ENCODE data around the gene STAMBP. TPM values are rescaled to one million over a fixed set of nuclear protein-coding genes. Genes with fewer than 3 reads are reported as not detected.

Gene STAMBP
- total RNA-seq, 4 donors from 2014 or later = 29.0 to 45.0 (median 33.5) TPM

GRCh38 chr2:73812635-73813034 is 16.1 kb upstream of the STAMBP start:
- H3K4me3 ChIP-seq = no peak overlapping the region

GRCh38 chr2:73818296-73818695 is 10.5 kb upstream of the STAMBP start:
- no peaks in the 10 kb centered on the region for H3K36me3 ChIP-seq
- H3K4me1 ChIP-seq = no peaks in the 10 kb centered on the region
- H3K27ac ChIP-seq = no peak overlapping the region
- TF ChIP-seq CTCF (IDR thresholded peaks at IDR 0.05) = no peak
- TF ChIP-seq EP300 (IDR thresholded peaks at IDR 0.05) = no peak
- TF ChIP-seq POLR2AphosphoS5 (IDR thresholded peaks at IDR 0.05) = no peak
- TF ChIP-seq POLR2A (IDR thresholded peaks at IDR 0.05) = no peak
- H3K4me3 ChIP-seq = no peak overlapping the region
- 81% methylated on average over 15 of the region's 18 CpGs for WGBS
- peaks cover 20% of the 10 kb centered on the region for H3K27me3 ChIP-seq
- no peaks in the 10 kb centered on the region for H3K9me3 ChIP-seq
- no peak for DNase-seq (ENCODE audit: low spot score in 2 of 2)

More at GRCh38 chr2:73812635-73813034, 16.1 kb upstream of the STAMBP start:
- no peak overlapping the region for H3K27ac ChIP-seq
- no peak for DNase-seq (ENCODE audit: low spot score in 2 of 2)
- TF ChIP-seq CTCF (IDR thresholded peaks at IDR 0.05) (no peak), POLR2AphosphoS5 (IDR thresholded peaks at IDR 0.05) (no peak), POLR2A (IDR thresholded peaks at IDR 0.05) (no peak), EP300 (IDR thresholded peaks at IDR 0.05) (no peak)
- H3K4me1 ChIP-seq = no peaks in the 10 kb centered on the region
- H3K27me3 ChIP-seq = peaks cover 16% of the 10 kb centered on the region
- no peaks in the 10 kb centered on the region for H3K36me3 ChIP-seq
- no peaks in the 10 kb centered on the region for H3K9me3 ChIP-seq

- Histone ChIP-seq H3K9me3 (no peaks in the 10 kb centered on the region), H3K4me1 (no peaks in the 10 kb centered on the region), H3K4me3 (no peak overlapping the region), H3K27me3 (peaks cover 11% of the 10 kb centered on the region), H3K27ac (no peak overlapping the region), H3K36me3 (no peaks in the 10 kb centered on the region)
- WGBS = 29% methylated on average over 2 of the region's 2 CpGs
- no peak for DNase-seq (ENCODE audit: low spot score in 2 of 2)
- TF ChIP-seq POLR2AphosphoS5 (IDR thresholded peaks at IDR 0.05) (no peak), CTCF (IDR thresholded peaks at IDR 0.05) (no peak), POLR2A (IDR thresholded peaks at IDR 0.05) (no peak), EP300 (IDR thresholded peaks at IDR 0.05) (no peak)
These were observed 7.5 kb upstream of the STAMBP start for GRCh38 chr2:73821227-73821626.

- H3K4me1 ChIP-seq = no peaks in the 10 kb centered on the region
- no peaks in the 10 kb centered on the region for H3K36me3 ChIP-seq
- TF ChIP-seq CTCF (IDR thresholded peaks at IDR 0.05) = no peak
- TF ChIP-seq EP300 (IDR thresholded peaks at IDR 0.05) = no peak
- no peak for TF ChIP-seq POLR2A (IDR thresholded peaks at IDR 0.05)
- no peak for TF ChIP-seq POLR2AphosphoS5 (IDR thresholded peaks at IDR 0.05)
- H3K27me3 ChIP-seq = peaks cover 10% of the 10 kb centered on the region
- DNase-seq (ENCODE audit: low spot score in 2 of 2) = no peak
- H3K27ac ChIP-seq = no peak overlapping the region
- 70% methylated on average over 2 of the region's 2 CpGs for WGBS
- no peaks in the 10 kb centered on the region for H3K9me3 ChIP-seq
- H3K4me3 ChIP-seq = no peak overlapping the region
These were observed 7.1 kb upstream of the STAMBP start for GRCh38 chr2:73821669-73822068.

GRCh38 chr2:73822276-73822675 is 6.5 kb upstream of the STAMBP start:
- WGBS = 50% methylated on average over 1 of the region's 1 CpG
- no peaks in the 10 kb centered on the region for H3K4me1 ChIP-seq
- H3K36me3 ChIP-seq = no peaks in the 10 kb centered on the region
- TF ChIP-seq POLR2A (IDR thresholded peaks at IDR 0.05) (no peak), CTCF (IDR thresholded peaks at IDR 0.05) (no peak), POLR2AphosphoS5 (IDR thresholded peaks at IDR 0.05) (no peak), EP300 (IDR thresholded peaks at IDR 0.05) (no peak)
- H3K9me3 ChIP-seq = no peaks in the 10 kb centered on the region
- no peak overlapping the region for H3K4me3 ChIP-seq
- no peak for DNase-seq (ENCODE audit: low spot score in 2 of 2)
- no peak overlapping the region for H3K27ac ChIP-seq
- H3K27me3 ChIP-seq = peaks cover 10% of the 10 kb centered on the region

Measured in suprapubic skin (tissue), 4 donors.